Fibroblast of villous mesenchyme (primary cell): ENCODE data around the gene NRG3. TPM values are rescaled to one million over a fixed set of nuclear protein-coding genes. Genes with fewer than 3 reads are reported as not detected.

ENCODE experiments used
- DNase-seq: peaks from one replicate; pipeline ENCODE4 v3.0.0-alpha.2; 2010; ENCODE audit warnings: low read depth
- H3K4me3 ChIP-seq: 2 replicates; pipeline ENCODE4 v1.5.1; 2011; ENCODE audit warnings: low read depth, mild to moderate bottlenecking, low read length
- CTCF ChIP-seq: IDR thresholded peaks from 2 replicates; pipeline ENCODE4 v1.5.1; 2012; ENCODE audit warnings: low read depth, mild to moderate bottlenecking, low read length; ENCODE audit not compliant: insufficient read depth
- total RNA-seq: library from RNA; depleted of rRNA; stranded (reverse); fragments of >200 nt; gene quantifications from 2 replicates; pipeline ENCODE4 v1.2.3, GENCODE V29; 2012

Gene NRG3
- total RNA-seq, 1 donor = not detected

GRCh38 chr10:81950358-81950757 is 75.4 kb downstream of the NRG3 start:
- no peak for DNase-seq
- TF ChIP-seq CTCF = no peak

GRCh38 chr10:81953420-81953819 is 78.4 kb downstream of the NRG3 start:
- no peak for TF ChIP-seq CTCF
- DNase-seq = no peak
- no peak overlapping the region for H3K4me3 ChIP-seq

More at GRCh38 chr10:81950358-81950757, 75.4 kb downstream of the NRG3 start:
- no peak overlapping the region for H3K4me3 ChIP-seq

- no peak for DNase-seq
- no peak overlapping the region for H3K4me3 ChIP-seq
- TF ChIP-seq CTCF = no peak
Observed at GRCh38 chr10:81957976-81958375, 83.0 kb downstream of the NRG3 start.

GRCh38 chr10:81959016-81959415 is 84.0 kb downstream of the NRG3 start:
- no peak for DNase-seq
- no peak overlapping the region for H3K4me3 ChIP-seq
- TF ChIP-seq CTCF = no peak

GRCh38 chr10:81961451-81962184 is 86.6 kb downstream of the NRG3 start:
- H3K4me3 ChIP-seq = no peak overlapping the region
- DNase-seq = no peak
- TF ChIP-seq CTCF = no peak

- no peak for TF ChIP-seq CTCF
- H3K4me3 ChIP-seq = no peak overlapping the region
- DNase-seq = no peak
Observed at GRCh38 chr10:81963606-81964005, 88.6 kb downstream of the NRG3 start.

GRCh38 chr10:81967716-81968115 is 92.7 kb downstream of the NRG3 start:
- H3K4me3 ChIP-seq = no peak overlapping the region
- TF ChIP-seq CTCF = no peak
- no peak for DNase-seq
